OCI-LY3 (cell line): ENCODE data around the gene TRAPPC1.
A peak's percentile ranks its signal among the peaks of the same experiment; 100 is the strongest.

Source experiments
- H2AFZ ChIP-seq: fragments of 200-600, 300-600 bp; shearing (Covaris generic); 2 replicates; pipeline ENCODE4 v1.6.0; 2014; ENCODE audit warnings: antibody characterized with exemption, low read depth, low read length
- H3K27ac ChIP-seq: fragments of 200-600, 300-600 bp; sonication (generic); 2 replicates; pipeline ENCODE4 v1.5.1; 2014; ENCODE audit warnings: mild to moderate bottlenecking, low read length, moderate library complexity, mixed read lengths
- H3K27me3 ChIP-seq: fragments of 200-600, 300-600 bp; sonication (generic); 2 replicates; pipeline ENCODE4 v1.6.1; 2014; ENCODE audit warnings: low read depth, low read length, mixed read lengths
- H3K36me3 ChIP-seq: fragments of 200-600, 300-600 bp; sonication (generic); replicated peaks from 2 replicates; pipeline ENCODE3; 2014; ENCODE audit warnings: low read depth, low read length, mixed read lengths
- H3K4me1 ChIP-seq: fragments of 300-600, 200-600 bp; sonication (generic); 2 replicates; pipeline ENCODE4 v1.6.1; 2014; ENCODE audit warnings: low read length, mixed read lengths
- H3K4me2 ChIP-seq: fragments of 200-600, 300-600 bp; sonication (generic); 2 replicates; pipeline ENCODE4 v1.6.1; 2014; ENCODE audit warnings: low read length, mixed read lengths
- H3K4me3 ChIP-seq: fragments of 300-600, 200-600 bp; sonication (generic); 2 replicates; pipeline ENCODE4 v1.5.1; 2014; ENCODE audit warnings: antibody characterized with exemption, mild to moderate bottlenecking, low read length, moderate library complexity
- H3K79me2 ChIP-seq: fragments of 300-600, 200-600 bp; shearing (Covaris generic); 2 replicates; pipeline ENCODE4 v1.6.1; 2014; ENCODE audit warnings: mild to moderate bottlenecking, low read length, mixed read lengths
- H3K9ac ChIP-seq: fragments of 300-600, 200-600 bp; shearing (Covaris generic); 2 replicates; pipeline ENCODE4 v1.6.0; 2014; ENCODE audit warnings: mild to moderate bottlenecking, low read length, moderate library complexity
- H3K9me3 ChIP-seq: fragments of 200-600, 300-600 bp; shearing (Covaris generic); 2 replicates; pipeline ENCODE4 v1.6.1; 2014; ENCODE audit warnings: low read length, mixed read lengths; ENCODE audit not compliant: insufficient read depth
- H4K20me1 ChIP-seq: fragments of 200-600, 300-600 bp; sonication (generic); 2 replicates; pipeline ENCODE4 v1.6.1; 2016; ENCODE audit warnings: low read length, mixed read lengths; ENCODE audit not compliant: insufficient read depth
- EZH2phosphoT487 ChIP-seq: fragments of 200-600 bp; shearing (Covaris generic); IDR thresholded peaks from 2 replicates; pipeline ENCODE4 v1.6.1; 2018; ENCODE audit warnings: antibody characterized with exemption, mixed run types, low read depth
- TF ChIP-seq, protein P1 (sequence below): fragments of 200-600, 300-600 bp; sonication (generic); IDR thresholded peaks from 2 replicates; pipeline ENCODE4 v1.5.1; 2014; ENCODE audit warnings: antibody characterized with exemption, low read length, low read depth

TRAPPC1 gene

GRCh38 chr17:7894226-7894625 is 37.5 kb downstream of the TRAPPC1 start:
- H3K4me3 ChIP-seq = no peak overlapping the region
- no peak overlapping the region for H3K4me2 ChIP-seq
- no peak overlapping the region for H2AFZ ChIP-seq
- H3K27ac ChIP-seq = no peak overlapping the region
- no peaks in the 10 kb centered on the region for H3K9me3 ChIP-seq
- no peaks in the 10 kb centered on the region for H3K4me1 ChIP-seq
- no peak overlapping the region for H3K9ac ChIP-seq
- H4K20me1 ChIP-seq = no peaks in the 10 kb centered on the region
- H3K79me2 ChIP-seq = no peaks in the 10 kb centered on the region
- peaks cover 27% of the 10 kb centered on the region for H3K36me3 ChIP-seq
- H3K27me3 ChIP-seq = no peaks in the 10 kb centered on the region
- TF ChIP-seq, protein P1, sequence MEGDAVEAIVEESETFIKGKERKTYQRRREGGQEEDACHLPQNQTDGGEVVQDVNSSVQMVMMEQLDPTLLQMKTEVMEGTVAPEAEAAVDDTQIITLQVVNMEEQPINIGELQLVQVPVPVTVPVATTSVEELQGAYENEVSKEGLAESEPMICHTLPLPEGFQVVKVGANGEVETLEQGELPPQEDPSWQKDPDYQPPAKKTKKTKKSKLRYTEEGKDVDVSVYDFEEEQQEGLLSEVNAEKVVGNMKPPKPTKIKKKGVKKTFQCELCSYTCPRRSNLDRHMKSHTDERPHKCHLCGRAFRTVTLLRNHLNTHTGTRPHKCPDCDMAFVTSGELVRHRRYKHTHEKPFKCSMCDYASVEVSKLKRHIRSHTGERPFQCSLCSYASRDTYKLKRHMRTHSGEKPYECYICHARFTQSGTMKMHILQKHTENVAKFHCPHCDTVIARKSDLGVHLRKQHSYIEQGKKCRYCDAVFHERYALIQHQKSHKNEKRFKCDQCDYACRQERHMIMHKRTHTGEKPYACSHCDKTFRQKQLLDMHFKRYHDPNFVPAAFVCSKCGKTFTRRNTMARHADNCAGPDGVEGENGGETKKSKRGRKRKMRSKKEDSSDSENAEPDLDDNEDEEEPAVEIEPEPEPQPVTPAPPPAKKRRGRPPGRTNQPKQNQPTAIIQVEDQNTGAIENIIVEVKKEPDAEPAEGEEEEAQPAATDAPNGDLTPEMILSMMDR = no peak
- no peak for TF ChIP-seq EZH2phosphoT487

DNA sequence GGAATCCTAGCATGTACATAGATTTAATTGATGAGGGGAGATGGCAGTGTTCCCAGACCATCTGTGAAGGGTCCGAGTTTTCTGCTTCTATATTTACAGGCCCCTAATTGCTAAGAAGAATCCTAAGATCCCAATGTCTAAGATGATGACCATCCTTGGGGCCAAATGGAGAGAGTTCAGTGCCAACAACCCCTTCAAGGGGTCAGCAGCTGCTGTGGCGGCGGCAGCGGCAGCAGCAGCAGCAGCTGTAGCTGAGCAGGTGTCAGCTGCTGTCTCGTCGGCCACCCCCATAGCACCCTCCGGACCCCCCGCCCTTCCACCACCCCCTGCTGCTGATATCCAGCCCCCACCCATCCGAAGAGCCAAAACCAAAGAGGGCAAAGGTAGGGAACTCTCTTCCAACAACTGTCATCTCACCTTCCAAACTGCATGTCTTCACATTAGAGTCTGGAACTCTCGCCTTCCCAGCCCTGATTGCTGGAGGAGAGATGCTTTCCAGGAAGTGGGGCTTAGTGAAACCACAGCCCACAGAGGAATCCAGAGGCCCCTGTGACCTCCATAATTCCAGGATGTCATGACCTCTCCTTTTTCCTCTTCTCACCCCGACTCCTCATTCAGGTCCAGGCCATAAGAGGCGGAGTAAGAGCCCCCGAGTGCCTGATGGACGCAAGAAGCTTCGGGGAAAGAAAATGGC is 38.4 kb downstream of the TRAPPC1 start:
- Histone ChIP-seq H3K79me2 (peaks cover 9% of the 10 kb centered on the region), H2AFZ (no peak overlapping the region), H3K4me3 (no peak overlapping the region), H3K9me3 (no peaks in the 10 kb centered on the region), H3K9ac (no peak overlapping the region), H4K20me1 (no peaks in the 10 kb centered on the region), H3K27ac (no peak overlapping the region), H3K4me1 (no peaks in the 10 kb centered on the region), H3K4me2 (no peak overlapping the region), H3K27me3 (no peaks in the 10 kb centered on the region), H3K36me3 (peaks cover 18% of the 10 kb centered on the region)
- TF ChIP-seq, protein P1 = no peak
- no peak for TF ChIP-seq EZH2phosphoT487

DNA sequence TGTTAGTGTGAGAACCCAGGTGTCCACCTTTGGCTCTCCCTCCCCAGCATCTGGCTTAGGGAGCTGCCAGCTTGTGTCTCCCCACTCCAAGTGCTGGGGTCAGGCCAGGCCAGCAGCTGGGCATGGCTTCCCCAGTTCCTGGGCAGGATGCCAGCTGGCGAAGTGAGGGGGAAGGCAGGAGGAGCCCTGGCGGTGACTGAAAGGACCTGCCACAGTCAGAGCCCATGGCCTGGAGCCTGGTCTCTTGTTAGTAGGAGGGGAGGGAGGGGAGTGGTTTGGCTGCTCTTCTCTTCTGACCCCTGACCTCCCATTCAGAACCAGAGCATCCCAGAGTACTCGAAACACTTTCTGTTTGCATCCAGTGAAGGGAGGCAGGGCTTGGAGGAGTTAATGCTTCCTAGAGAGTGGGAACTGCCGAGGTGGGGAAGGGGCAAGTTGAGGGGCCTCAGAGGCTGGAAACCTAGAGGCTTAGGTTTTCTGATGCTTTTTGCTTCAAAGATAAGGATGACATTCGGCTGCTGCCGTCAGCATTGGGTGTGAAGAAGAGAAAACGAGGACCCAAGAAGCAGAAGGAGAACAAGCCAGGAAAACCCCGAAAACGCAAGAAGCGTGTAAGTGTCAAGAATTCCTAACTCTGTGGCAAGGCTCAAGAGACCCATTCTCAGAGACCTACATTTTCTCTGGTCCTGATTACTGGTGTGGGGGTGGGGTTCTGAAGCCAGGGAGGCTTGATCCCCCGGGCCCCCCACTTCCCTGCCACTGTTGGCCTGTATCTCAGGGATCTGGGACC is 42.4 kb downstream of the TRAPPC1 start:
- Histone ChIP-seq H3K9ac (no peak overlapping the region), H3K27me3 (no peaks in the 10 kb centered on the region), H3K27ac (no peak overlapping the region), H2AFZ (no peak overlapping the region), H3K4me2 (no peak overlapping the region), H3K9me3 (no peaks in the 10 kb centered on the region), H3K4me3 (no peak overlapping the region), H3K79me2 (peaks cover 39% of the 10 kb centered on the region), H3K36me3 (peaks cover 3% of the 10 kb centered on the region), H3K4me1 (peaks cover 4% of the 10 kb centered on the region; the same call in 1 of the 2 replicates), H4K20me1 (peaks cover 5% of the 10 kb centered on the region; the same call in 1 of the 2 replicates)
- no peak for TF ChIP-seq EZH2phosphoT487
- TF ChIP-seq, protein P1 = no peak

DNA sequence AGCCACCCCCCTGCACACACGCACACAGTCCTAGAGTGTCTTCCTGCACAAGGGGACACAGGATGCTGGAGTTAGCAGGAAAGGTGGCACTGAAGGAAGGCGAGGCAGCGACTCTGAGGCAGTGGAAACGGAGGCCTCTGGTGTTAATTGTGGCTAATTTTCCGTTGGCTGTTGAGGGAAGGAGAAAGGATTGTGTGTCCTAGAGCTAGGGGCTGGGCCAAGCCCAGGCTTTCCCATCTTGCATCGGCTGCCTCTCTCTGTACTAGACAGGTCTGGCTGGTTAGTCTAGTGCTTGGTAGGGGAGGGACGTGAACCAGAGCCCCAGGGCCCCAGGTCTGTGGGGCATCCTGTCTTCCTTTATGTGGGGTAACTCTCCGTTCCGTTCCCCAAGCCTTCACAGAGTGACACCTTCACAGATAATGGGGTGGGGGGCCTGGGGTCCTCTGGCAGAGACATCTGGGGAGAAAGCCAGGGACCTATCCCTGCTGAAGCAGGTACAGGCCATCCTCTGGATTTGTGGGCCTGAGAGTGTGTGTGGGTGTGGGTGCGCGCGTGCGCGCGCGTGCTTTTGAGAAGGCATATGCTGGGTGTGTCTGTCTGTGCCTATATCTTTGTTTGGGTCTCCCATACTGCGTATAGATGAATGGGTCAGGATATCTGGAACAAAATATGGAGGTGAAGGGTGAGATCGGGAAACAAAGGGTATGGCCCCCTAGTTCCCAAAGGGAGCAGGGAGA is 43.4 kb downstream of the TRAPPC1 start, which contains the start of gene CHD3:
CHD3 (plus strand) TSS at position 606 of the 737 bp plus-strand sequence. CDS start 212 bp downstream, outside the sequence.
- Histone ChIP-seq H3K4me2 (peak within 1 kb of the TSS; percentile 94), H2AFZ (no peak within 1 kb of the TSS), H4K20me1 (peaks cover 5% of the 10 kb centered on the region; the same call in 1 of the 2 replicates), H3K27me3 (no peaks in the 10 kb centered on the region), H3K27ac (peak within 1 kb of the TSS; percentile 41), H3K4me1 (peaks cover 12% of the 10 kb centered on the region; the same call in 1 of the 2 replicates), H3K9ac (peak within 1 kb of the TSS; percentile 91), H3K9me3 (no peaks in the 10 kb centered on the region), H3K36me3 (no peaks in the 10 kb centered on the region), H3K79me2 (peaks cover 39% of the 10 kb centered on the region), H3K4me3 (peak within 1 kb of the TSS; percentile 99)
- TF ChIP-seq, protein P1 = no peak
- no peak for TF ChIP-seq EZH2phosphoT487
